Activated naive CD8-positive, alpha-beta T cell treated with anti-CD3 and anti-CD28 coated beads, Interleukin-2, amount 50 U/mL, for 16 hours (primary cell): ENCODE data around the gene ZNF436.

Experiments
- DNase-seq: peaks from one replicate; pipeline ENCODE4 v3.0.0-alpha.2; 2020; ENCODE audit warnings: low read depth, low spot score

Gene ZNF436

DNA sequence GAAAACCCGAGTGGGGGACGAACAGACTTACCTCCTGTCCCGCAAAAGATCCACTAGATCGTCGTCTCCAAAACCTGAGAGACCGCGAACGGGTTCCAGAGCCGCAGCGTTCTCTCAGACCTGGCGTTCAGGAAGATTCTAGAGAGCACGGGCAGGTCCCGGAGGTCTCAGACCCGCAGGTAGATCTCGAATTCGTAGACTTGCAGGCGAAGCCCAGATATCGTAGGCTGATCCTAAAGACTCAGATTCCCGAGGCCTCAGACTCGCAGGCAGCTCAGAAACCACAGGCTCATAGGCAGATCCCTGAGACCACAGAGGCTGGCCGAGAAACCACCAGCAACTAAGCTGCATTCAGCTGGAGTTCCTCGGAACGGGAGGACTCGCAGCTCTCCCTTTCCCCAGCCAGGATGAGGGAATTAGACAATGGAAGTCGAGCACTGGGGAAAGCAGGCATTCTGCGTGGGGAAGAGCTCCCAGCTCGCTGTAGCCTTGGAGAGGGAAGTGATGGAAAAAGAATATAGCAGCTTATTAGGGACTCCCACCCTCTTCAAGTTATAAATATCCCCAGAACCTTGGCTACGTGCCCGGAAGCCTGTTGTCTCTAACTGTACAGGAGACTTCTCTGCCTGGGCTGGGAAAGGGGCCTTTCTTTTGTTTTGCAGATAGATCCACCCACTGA, at the start of gene ZNF436:
TSS of gene ZNF436 (minus strand) at position 502 of the 679 bp plus-strand sequence. CDS start 1,831 bp downstream, outside the sequence.
- DNase-seq = no peak

DNA sequence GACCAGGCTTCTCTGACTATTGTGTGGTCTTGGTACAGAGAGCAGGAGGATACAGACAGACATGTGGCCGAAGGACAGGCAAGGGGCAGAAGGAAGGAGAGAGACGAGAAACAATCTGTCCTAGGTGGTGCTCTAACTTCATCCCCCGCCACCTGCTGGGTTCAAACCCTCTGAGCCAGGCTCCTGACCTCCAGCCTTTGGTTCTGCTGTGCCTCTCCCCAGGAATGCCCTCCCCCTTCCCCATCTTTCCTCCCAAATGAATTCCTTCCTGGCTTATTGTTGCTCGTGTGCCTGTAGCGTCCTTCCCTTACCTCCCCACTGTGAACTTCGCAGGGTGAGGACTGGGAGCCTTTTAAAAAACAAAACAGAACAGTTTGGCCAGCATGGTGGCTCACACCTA, 49.5 kb upstream of the ZNF436 start:
- no peak for DNase-seq

DNA sequence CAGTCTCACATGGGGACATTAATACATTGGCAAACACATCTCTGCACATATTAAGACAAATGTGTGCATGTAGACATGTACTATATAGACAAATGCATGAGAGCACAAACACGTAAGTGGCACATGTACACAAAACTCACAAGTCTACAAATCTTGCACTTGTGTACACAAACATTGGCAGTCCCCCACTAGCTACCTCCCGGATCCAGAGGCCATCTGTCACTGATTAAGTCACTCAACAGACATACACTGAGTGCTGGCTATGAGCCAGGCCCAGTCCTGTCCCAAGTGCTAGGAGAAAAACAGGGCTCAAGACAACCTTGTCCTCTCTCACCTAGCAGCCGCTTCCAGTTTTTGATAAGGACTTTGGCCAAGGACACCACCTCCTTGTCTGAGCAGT, 47.9 kb upstream of the ZNF436 start:
- DNase-seq = no peak

DNA sequence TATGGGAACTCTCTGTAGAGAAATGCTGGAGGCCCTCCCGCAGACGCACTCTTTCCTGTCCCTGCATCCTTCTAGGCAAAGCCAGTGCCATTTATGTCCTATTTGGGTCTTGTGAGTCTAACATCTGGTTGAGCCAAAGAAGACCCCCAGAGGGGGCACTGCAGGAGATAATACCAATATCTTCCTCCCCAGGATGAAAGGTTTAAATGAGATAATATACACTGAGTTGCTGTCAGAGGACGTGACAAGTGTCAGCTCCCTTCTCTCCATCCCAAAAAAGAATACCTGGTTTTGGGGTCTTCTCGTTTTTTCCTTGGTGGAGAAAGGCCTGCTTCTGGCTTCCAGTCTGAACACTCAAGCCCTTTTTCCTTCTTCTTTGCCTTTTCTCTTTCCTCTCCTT, 47.3 kb upstream of the ZNF436 start:
- no peak for DNase-seq

DNA sequence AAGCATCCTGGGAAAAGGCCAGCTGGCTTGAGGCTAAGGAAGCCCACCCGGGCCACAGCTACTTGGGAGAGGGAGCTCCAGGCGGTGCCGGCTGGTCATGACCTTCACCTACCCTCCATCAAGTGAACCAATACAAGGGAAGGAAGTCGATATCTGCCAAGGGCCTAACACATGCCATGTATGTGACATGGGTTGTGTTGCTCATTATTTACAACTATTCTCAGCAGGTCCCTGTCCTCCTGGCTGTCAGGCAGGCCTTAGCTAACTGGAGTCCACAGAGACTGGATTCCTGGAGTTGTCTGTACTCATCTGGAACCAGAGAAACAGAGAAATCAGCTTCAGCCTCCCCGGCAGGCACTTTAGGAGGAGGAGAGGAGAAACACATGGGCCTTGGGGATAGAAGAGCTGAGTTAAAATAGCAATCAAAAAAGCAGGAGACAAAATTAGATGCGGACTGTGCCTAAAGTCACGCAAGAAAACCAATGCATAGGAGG, 39.2 kb upstream of the ZNF436 start:
- no peak for DNase-seq

DNA sequence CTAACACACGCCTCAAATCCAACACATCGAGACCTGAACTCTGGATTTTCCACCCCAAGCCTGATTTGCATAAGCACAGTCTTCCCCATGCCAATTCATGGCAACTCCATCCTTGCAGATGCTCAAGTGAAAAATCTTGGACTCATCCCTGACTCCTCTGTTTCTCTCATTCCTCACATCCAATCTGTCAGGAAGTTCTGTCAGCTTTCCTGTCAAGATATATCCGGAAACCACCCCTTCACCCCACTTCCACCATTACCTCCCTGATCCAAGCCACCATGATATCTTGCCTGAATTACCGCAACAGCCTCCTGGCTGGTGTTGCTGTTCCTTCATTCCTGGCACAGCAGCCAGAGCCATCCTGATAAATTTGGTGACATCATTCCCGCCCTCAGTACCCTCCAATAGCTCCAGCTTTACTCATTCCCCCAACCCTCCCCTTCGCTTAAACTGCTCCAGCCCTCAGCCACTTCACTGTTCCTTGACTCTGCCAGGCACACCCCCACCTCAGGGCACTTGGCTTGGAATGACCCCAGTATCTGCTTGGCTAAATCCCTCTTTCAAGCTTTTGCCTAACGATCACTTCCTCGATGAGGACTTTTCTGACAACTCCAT, 37.5 kb upstream of the ZNF436 start:
- no peak for DNase-seq

DNA sequence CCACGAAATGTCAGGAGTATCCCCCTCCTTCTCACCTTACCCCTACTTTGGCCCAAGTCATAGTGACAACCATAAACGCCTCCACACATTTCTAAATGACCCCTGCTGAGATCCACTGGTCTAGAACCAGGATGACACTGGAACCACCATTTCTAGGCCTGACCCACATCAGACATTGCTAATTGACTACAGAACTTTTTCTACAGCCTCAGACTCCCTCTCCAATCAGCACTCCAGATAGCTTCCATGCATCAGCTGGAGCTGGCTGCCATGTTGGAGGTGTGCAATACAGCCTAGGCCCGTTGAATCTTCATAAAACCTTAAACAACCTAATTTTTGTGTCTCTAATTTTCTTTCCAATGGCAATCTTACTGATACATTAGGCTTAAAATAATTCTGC, 36.3 kb upstream of the ZNF436 start:
- DNase-seq = no peak

DNA sequence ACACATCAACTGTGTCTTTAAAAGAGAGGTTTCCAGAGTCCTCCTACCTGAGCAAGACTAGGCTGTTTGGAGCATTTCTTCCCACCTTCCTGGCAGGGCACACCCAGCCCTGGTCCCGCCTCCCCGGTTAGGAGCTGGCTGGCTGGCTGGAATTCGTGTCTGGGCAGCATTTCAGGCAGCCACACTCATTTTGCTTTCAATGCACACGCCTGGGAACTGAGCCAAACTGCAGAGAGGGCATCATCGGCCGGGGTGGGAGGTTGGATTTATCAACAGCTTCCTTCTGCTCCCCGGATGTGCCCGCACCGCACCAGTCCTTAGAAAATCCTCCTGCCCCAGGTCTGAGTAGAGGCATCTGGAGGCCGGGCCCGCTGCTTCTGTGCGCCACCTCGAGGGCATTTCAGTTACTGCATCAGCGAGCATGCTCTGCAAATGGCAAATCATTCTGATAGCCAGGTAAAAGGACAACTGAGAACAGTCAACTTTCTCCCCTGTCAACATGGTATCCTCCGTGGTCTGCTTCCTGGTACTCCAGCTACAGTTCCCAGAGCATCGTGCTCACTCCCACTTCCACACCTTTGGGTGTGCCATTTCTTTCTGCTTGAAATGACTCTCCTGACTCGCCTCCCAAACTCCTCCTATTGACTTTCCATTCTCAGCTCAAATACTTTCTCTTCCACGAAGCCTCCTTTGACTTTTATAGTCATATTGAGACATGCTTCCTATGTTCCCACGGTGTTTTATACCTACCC, 34.3 kb upstream of the ZNF436 start:
- DNase-seq = peak; percentile 74

DNA sequence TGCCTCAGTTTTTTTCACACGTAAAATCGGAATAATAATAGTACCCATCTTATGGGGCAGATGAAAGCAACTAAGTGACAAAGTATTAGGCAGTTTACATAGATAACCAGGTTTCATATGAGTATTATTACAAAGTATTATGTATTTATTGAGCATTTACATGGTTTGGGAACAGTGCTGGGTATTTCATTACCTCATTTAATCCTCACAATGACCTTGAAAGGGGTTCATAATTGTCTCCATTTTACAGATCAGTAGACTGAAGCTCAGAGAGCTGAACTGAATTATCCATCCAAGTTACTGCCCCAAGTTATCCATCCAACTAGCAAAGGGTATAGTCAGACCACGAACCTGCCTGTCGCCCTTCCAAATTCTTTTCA, 33.7 kb upstream of the ZNF436 start:
- DNase-seq = no peak

DNA sequence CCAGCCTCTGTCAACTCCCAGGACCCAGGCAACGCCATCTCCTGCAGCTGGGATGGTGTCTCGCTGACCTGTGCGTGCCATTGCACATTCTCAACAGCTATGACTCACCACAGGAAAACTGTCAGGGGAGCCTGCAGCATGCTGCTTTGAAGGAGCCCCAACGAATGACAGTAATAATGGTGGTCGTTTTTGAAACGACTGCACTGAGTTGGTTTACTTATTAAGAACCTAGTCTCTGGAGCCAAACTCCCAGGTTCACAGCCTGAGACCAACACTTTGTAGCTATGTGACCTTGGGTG, 33.4 kb upstream of the ZNF436 start:
- DNase-seq = no peak

DNA sequence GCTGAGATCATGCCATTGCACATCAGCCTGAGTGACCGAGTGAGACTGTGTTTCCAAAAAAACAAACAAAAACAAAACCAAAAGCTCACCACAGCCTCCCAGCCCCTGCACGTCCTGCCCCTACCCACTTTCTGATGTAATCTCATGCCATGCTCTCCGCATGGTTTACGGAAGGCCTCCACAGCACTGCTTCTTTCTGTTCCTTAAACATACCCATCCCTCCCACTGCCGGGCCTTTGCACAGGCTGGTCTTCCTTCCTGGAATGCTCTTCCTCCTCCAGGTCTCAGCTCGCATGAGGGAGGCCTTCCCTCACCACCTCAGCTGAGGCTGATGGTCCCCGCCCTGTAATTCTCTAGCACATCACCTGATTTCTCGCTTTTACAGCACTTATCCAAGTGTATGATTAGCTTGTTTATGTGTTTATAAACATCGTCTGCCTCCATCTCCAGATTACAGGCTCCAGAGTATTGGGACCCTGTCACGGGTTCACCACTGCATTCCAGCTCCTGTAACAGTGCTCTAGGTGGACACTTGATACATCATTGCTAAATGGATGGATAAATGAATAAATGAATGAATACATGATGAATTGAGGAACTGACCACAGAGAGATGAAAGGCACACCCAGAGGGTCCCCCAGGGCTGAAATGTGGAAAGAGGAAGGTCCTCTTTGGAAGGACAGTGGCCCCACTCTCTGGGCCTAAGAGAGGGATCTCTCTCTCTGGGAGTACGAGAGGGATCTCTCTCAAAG, 32.8 kb upstream of the ZNF436 start:
- DNase-seq = no peak

DNA sequence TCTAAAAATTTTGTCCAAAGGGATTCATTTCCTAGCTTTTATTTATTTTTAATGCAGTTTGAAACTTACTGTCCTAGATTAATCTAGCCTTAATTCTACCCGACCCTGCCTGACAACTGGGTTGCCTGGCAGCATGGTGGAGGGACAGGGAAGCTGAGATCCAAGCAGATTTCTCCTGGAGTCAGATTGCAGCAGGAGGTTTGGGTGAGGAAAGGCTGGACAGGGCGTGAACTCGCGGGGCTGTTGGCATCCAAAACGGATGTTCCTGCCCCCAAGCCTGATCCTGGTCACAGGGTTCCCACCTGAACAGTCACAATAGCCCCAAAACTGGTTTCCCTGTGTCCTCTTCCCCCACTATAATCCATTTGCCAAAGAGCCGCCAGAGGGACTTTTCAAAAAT, 31.7 kb upstream of the ZNF436 start:
- DNase-seq = no peak

DNA sequence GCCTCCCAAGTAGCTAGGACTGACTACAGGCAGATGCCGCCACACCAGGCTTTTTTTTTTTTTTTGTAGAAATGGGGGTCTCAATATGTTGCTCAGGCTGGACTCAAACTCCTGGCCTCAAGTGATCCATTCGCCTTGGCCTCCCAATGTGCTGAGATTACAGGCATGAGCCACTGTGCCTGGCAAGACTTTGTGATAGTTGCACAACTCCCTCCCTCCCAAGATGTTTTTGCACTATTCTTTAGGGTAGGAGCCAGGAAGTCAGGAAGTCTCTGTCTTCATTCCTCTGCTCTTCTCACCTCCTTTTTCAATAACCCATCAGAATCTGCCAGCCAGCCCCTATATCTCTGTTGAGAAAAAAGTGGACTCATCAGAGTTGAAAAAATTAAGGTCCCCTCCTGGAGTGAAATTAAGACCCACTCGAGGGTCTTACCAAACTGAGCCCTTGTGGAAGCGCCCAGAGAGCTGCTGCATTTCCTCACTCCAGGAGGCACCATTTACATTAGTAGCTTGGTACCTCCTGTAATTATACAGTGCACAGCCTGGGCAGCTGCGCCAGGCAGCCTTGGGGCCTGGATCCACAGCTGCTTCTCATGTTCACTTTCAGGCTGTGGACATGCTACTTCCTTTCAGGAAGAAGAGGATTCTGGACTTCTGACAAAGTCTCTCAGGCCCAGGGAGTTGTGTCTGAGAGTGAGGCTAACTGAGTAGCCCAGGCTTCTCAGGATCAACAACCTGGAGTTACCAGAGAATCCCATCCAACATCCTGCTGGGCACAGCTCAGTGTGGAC, 30.9 kb upstream of the ZNF436 start:
- no peak for DNase-seq

DNA sequence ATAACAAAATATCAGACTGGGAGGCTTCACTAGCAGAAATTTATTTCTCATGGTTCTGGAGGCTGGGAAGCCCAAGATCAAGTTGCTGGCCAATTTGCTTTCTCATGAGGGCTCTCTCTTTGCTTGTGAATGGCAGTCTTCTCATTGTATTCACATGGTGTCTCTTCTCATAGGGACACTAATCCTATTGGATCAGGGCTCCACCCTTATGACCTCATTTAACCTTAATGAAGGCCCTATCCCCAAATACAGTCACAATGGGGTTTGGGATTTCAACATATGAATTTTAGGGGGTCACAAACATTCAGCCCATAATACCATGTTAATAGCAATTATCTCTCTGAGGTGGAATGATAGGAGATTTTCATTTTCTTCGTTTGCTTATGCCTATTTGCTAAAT, 29.6 kb upstream of the ZNF436 start:
- no peak for DNase-seq

DNA sequence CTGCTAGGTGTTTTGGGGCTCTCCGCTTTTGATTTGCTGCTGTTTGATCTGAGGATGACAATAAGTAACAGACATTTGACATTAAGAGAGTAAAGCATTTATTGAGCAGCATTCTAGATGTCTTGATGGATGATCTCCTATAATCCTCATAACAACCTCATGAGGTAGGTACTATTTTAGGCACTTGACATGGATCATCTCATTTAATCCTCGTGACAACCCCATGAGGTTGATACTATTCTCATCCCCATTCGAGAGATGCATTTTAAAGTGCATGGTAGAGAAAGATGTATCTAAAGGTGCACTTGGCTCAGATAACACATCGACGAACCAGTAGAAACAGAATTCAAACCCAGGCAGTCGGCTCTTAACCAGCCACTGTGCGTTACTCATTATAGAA, 28.3 kb upstream of the ZNF436 start:
- no peak for DNase-seq

DNA sequence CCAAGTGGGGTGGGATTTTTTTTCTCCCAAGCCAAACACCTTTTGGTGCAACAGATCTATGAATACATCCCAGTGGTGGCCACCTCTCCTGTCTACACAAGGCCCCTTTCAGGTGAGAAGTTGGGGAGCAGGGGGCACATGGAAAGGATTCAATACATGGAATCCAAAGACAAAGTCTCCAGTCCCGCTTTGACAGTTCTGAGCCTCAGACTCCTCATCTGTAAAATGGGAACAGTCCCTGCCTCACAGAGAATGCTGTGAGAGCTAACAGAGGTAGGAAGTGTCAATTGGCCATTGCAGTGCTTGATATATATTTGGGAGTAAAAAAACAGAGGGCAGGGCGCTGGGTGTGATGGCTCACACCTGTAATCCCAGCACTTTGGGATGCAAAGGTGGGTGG, 26.7 kb upstream of the ZNF436 start:
- DNase-seq = no peak

DNA sequence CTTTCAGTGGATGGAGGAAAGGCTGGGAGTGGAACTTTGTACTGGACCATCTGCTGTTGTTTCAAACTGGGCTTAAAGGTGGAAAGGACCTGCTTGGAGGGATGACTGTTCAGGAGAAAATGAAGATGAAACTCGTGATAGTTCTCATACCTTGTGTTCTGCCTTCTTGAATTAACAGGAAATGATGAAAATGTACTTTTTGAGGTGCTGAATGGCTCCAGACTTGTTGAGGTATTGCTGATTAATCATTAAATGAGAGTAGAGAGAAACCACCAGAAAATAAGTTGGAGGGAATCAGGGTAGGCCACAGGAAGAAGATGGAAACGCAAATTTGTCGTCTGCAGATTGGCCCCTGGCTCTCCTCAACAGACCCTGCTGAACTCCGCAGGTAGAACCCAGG, 26.2 kb upstream of the ZNF436 start:
- DNase-seq = no peak

DNA sequence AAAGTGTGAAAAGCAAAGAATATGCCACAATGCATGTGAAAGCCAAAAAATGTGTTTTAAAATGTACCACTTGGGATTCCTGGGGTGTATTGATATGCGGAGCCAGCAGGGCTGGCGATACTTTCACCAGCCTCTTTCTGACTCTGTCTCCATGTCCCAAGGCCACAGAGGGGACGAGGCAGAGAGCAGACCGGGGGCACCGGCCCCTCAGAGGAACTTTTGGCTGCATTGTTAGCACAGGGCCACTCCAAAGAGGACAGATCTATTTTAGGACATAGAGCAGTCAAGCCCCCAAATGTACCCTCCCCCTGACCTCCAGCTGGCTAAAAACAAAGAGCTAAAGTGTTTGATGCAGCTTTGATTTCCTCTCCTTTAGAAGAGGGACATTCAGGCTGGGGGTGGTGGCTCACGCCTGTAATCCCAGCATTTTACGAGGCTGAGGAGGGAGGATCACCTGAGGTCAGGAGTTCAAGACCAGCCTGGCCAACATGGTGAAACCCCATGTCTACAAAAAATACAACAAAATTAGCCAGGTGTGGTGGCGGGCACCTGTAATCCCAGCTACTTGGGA, 25.6 kb upstream of the ZNF436 start:
- no peak for DNase-seq

DNA sequence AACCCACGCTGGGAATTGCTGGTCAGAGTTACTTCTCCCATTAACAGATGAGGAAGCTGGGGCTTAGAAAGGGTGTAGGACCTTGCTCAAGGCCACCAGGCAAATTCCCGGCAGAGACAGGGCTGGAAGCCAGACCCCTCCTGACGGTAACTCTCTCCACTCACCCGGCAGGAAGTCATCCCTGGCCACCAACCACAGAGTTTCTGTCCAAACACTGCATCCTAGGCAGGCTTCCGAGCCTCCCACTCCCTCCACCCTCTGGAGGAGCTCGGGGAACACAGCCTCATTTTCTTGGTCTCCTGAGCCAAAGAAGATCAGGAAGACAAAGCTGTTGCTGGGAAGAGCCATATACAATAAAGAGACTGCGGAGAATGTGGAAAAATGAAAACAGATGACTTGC, 25.0 kb upstream of the ZNF436 start:
- no peak for DNase-seq

DNA sequence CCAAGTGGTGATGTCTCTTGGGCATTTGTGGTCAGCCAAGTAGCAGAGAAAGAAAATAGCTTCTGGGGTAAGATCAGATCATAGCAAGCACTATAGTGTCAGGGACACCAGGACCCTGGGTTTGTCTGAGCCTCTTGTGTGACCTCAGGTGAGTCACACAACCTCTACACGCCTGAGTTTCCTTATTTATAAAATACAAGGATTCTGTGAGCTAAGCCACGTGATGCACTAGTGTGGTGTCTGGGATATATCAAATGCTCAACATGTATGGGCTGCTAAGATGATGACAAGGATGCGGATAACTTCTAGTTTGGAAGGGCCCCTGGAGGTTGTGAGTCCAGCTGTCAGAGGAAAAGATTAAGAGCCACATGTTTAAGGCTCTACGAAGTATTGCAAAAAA, 24.5 kb upstream of the ZNF436 start:
- no peak for DNase-seq

DNA sequence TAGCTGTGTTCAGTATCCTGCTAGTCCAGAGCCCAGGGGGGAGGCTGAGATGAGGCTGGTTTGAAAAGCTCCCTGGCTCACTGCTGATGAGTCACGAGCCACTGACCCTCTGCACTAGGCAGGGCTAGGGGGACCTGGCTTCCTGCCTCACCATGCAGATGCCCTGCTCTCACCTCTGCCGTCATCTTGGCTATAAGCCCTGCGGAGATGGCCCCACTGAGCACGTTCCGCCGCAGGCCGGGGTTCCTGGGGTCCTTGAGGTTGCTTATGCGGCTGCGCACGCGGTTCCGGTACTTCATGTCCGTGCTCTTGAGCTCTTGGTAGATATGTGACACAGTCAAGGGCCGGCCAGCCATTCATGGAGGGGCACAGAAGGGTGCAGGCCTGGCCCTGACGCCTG, 24.1 kb upstream of the ZNF436 start:
- no peak for DNase-seq
